H1 (cell line): ENCODE results near the gene EOGT. TPM values are rescaled to one million over a fixed set of nuclear protein-coding genes. Genes with fewer than 3 reads are reported as not detected.

Experiments
- CTCF ChIA-PET: fragments of 300-600 bp; sonication (Branson Sonifier 250); formaldehyde crosslinking; loops from one replicate; lab custom pipeline; 2021; ENCODE audit not compliant: partially characterized antibody; lab: Charles Lee
- POLR2A ChIA-PET: fragments of 300-600 bp; sonication (Branson Sonifier 250); formaldehyde crosslinking; loops from one replicate; lab custom pipeline; 2021; ENCODE audit warnings: inconsistent platforms; ENCODE audit not compliant: partially characterized antibody; lab: Charles Lee
- DNase-seq, 2 experiments: peaks; one replicate each; pipeline versions ENCODE4 v3.0.0 to v3.0.0-alpha.2; 2010 to 2022; ENCODE audit warnings: low spot score in 2 of 2, low read depth in 1 of 2, mixed read lengths in 1 of 2
- FAIRE-seq: peaks from 2 replicates; lab custom pipeline; 2011; peaks lifted over from hg19 to GRCh38; lab: Jason Lieb, UNC
- H2AFZ ChIP-seq: 2 replicates; pipeline ENCODE4 v1.8.1; 2012; ENCODE audit warnings: low read length, inconsistent platforms
- H2AK5ac ChIP-seq: 2 replicates; pipeline ENCODE4 v1.6.1; 2013; ENCODE audit warnings: low read depth, low read length
- H2BK120ac ChIP-seq: replicated peaks from 2 replicates; pipeline ENCODE3; 2013; ENCODE audit warnings: low read depth, low read length, inconsistent platforms
- H2BK12ac ChIP-seq: 2 replicates; pipeline ENCODE4 v1.6.1; 2013; ENCODE audit warnings: low read depth, low read length
- H2BK15ac ChIP-seq: 2 replicates; pipeline ENCODE4 v1.6.1; 2013; ENCODE audit warnings: low read length
- H2BK20ac ChIP-seq: 2 replicates; pipeline ENCODE4 v1.6.1; 2013; ENCODE audit warnings: low read length
- H2BK5ac ChIP-seq: 2 replicates; pipeline ENCODE4 v1.6.1; 2013; ENCODE audit warnings: low read depth, low read length
- H3K14ac ChIP-seq: 2 replicates; pipeline ENCODE4 v1.6.1; 2013; ENCODE audit warnings: inconsistent platforms; ENCODE audit not compliant: insufficient read length
- H3K18ac ChIP-seq: 2 replicates; pipeline ENCODE4 v1.6.1; 2013; ENCODE audit warnings: low read length; ENCODE audit errors: extremely low read depth
- H3K23ac ChIP-seq: 2 replicates; pipeline ENCODE4 v1.6.1; 2013; ENCODE audit warnings: inconsistent platforms; ENCODE audit not compliant: insufficient read length
- H3K23me2 ChIP-seq: 2 replicates; pipeline ENCODE4 v1.6.1; 2013; ENCODE audit warnings: low read depth, low read length
- H3K27ac ChIP-seq: 2 replicates; pipeline ENCODE4 v1.6.1; 2011; ENCODE audit warnings: low read depth, low read length, inconsistent platforms
- H3K27me3 ChIP-seq, 4 experiments: replicated peaks in 1 of 4; 1 replicate in 1 of 4; 2 replicates in 3 of 4; pipeline versions ENCODE4 v1.6.1 to v1.8.1; 2011 to 2013; ENCODE audit warnings: low read length in 3 of 4, mild to moderate bottlenecking in 3 of 4, inconsistent platforms in 2 of 4, mixed read lengths in 2 of 4, moderate library complexity in 1 of 4; ENCODE audit not compliant: control insufficient read depth in 3 of 4, insufficient read depth in 3 of 4; ENCODE audit errors: extremely low read depth in 1 of 4
- H3K36me3 ChIP-seq, 4 experiments: 2 replicates each; pipeline versions ENCODE4 v1.6.1 to v1.8.1; 2011 to 2013; ENCODE audit warnings: mild to moderate bottlenecking in 4 of 4, low read length in 3 of 4, moderate library complexity in 2 of 4, control low read depth in 1 of 4, inconsistent platforms in 1 of 4; ENCODE audit not compliant: insufficient read depth in 4 of 4, control insufficient read depth in 2 of 4
- H3K4ac ChIP-seq: replicated peaks from 2 replicates; pipeline ENCODE3; 2013; ENCODE audit warnings: low read length, low read depth, mixed read lengths, inconsistent platforms; ENCODE audit not compliant: insufficient read length
- H3K4me1 ChIP-seq, 4 experiments: replicated peaks in 1 of 4; 1 replicate in 1 of 4; 2 replicates in 3 of 4; pipeline versions ENCODE4 v1.6.1 to v1.8.1; 2011 to 2013; ENCODE audit warnings: low read length in 3 of 4, inconsistent platforms in 2 of 4, mixed read lengths in 1 of 4; ENCODE audit not compliant: insufficient read depth in 4 of 4, control insufficient read depth in 3 of 4
- H3K4me2 ChIP-seq, 2 experiments: 2 replicates each; pipeline versions ENCODE4 v1.6.1 to v1.8.1; 2011 to 2013; ENCODE audit warnings: low read depth in 2 of 2, low read length in 2 of 2, control low read depth in 1 of 2, inconsistent platforms in 1 of 2, mild to moderate bottlenecking in 1 of 2; ENCODE audit not compliant: insufficient read depth in 1 of 2
- H3K4me3 ChIP-seq, 4 experiments: fragments of 200-600, 300-600 bp in 1 of 4; sonication (generic), shearing (Covaris generic), sonication (Bioruptor Twin) in 1 of 4; 2 replicates each; pipeline versions ENCODE4 v1.5.1 to v1.8.1; 2011 to 2016; ENCODE audit warnings: low read length in 4 of 4, low read depth in 3 of 4, control low read depth in 2 of 4, inconsistent platforms in 2 of 4, mild to moderate bottlenecking in 2 of 4, mixed read lengths in 1 of 4, moderate library complexity in 1 of 4; ENCODE audit not compliant: insufficient read depth in 2 of 4; ENCODE audit errors: extremely low read depth in 1 of 4
- H3K56ac ChIP-seq: replicated peaks from 2 replicates; pipeline ENCODE3; 2013; ENCODE audit warnings: low read depth, mild to moderate bottlenecking, mixed read lengths, low read length, inconsistent platforms; ENCODE audit not compliant: insufficient read length
- H3K79me1 ChIP-seq: 2 replicates; pipeline ENCODE4 v1.6.1; 2013; ENCODE audit warnings: low read depth, low read length, control low read depth
- H3K79me2 ChIP-seq, 2 experiments: 2 replicates each; pipeline versions ENCODE4 v1.6.1 to v1.8.1; 2012 to 2013; ENCODE audit warnings: low read length in 2 of 2, mild to moderate bottlenecking in 2 of 2, inconsistent platforms in 1 of 2; ENCODE audit not compliant: insufficient read depth in 2 of 2, control insufficient read depth in 1 of 2
- H3K9ac ChIP-seq, 4 experiments: replicated peaks in 1 of 4; 1 replicate in 1 of 4; 2 replicates in 3 of 4; pipeline versions ENCODE4 v1.6.1 to v1.8.1; 2011 to 2013; ENCODE audit warnings: low read depth in 3 of 4, low read length in 3 of 4, control low read depth in 2 of 4, mild to moderate bottlenecking in 2 of 4, moderate library complexity in 2 of 4, inconsistent platforms in 1 of 4; ENCODE audit errors: extremely low read depth in 1 of 4
- H3K9me3 ChIP-seq, 2 experiments: 2 replicates each; pipeline versions ENCODE4 v1.6.1 to v1.8.1; 2012 to 2013; ENCODE audit warnings: mild to moderate bottlenecking in 2 of 2, moderate library complexity in 2 of 2, control low read depth in 1 of 2, inconsistent platforms in 1 of 2, low read depth in 1 of 2, low read length in 1 of 2, mixed read lengths in 1 of 2; ENCODE audit not compliant: insufficient read depth in 2 of 2
- H4K20me1 ChIP-seq, 2 experiments: replicated peaks in 1 of 2; 2 replicates each; pipeline versions ENCODE3 to v1.8.1; 2011 to 2013; ENCODE audit warnings: inconsistent platforms in 2 of 2, low read length in 2 of 2, mild to moderate bottlenecking in 1 of 2; ENCODE audit not compliant: insufficient read depth in 2 of 2, control insufficient read depth in 1 of 2
- H4K5ac ChIP-seq: 2 replicates; pipeline ENCODE4 v1.6.1; 2013; ENCODE audit warnings: low read length, low read depth, mixed read lengths, inconsistent platforms; ENCODE audit not compliant: insufficient read length
- H4K8ac ChIP-seq: 2 replicates; pipeline ENCODE4 v1.8.0; 2013; ENCODE audit warnings: mild to moderate bottlenecking, moderate library complexity, low read length, inconsistent platforms; ENCODE audit not compliant: insufficient read depth; ENCODE audit errors: extremely low read depth
- H4K91ac ChIP-seq: replicated peaks from 2 replicates; pipeline ENCODE3; 2013; ENCODE audit warnings: low read length, mixed read lengths, inconsistent platforms; ENCODE audit not compliant: insufficient read length
- ATF3 ChIP-seq: IDR thresholded peaks from 2 replicates; pipeline ENCODE4 v1.6.1; 2011; ENCODE audit warnings: low read depth, mild to moderate bottlenecking, low read length; ENCODE audit not compliant: insufficient read depth
- BCL11A ChIP-seq, 2 experiments: IDR thresholded peaks; one replicate each; pipeline ENCODE4 v1.6.1; 2011; ENCODE audit warnings: low read depth in 2 of 2, low read length in 2 of 2, mild to moderate bottlenecking in 2 of 2
- CEBPB ChIP-seq: IDR thresholded peaks from 2 replicates; pipeline ENCODE4 v1.6.1; 2012; ENCODE audit warnings: low read depth, low read length
- E2F6 ChIP-seq: IDR thresholded peaks from 2 replicates; pipeline ENCODE4 v1.6.1; 2012; ENCODE audit warnings: inconsistent platforms
- FOSL1 ChIP-seq: IDR thresholded peaks from 2 replicates; pipeline ENCODE4 v1.6.1; 2011; ENCODE audit warnings: mild to moderate bottlenecking, low read depth, low read length, moderate library complexity; ENCODE audit not compliant: insufficient read depth
- GTF2F1 ChIP-seq: IDR thresholded peaks from 2 replicates; pipeline ENCODE4 v1.6.1; 2012; ENCODE audit warnings: low read depth, low read length, improper control_type of control experiment, borderline replicate concordance
- KDM5A ChIP-seq: fragments of 200-600 bp; IDR thresholded peaks from 2 replicates; pipeline ENCODE4 v1.7.1; 2012; ENCODE audit warnings: mild to moderate bottlenecking, low read length, inconsistent platforms, mixed read lengths
- NRF1 ChIP-seq: IDR thresholded peaks from 2 replicates; pipeline ENCODE4 v1.6.1; 2011; ENCODE audit warnings: mild to moderate bottlenecking, low read depth, low read length, improper control_type of control experiment
- POLR2AphosphoS5 ChIP-seq: IDR thresholded peaks from 2 replicates; pipeline ENCODE4 v1.6.1; 2011; ENCODE audit warnings: low read depth, low read length
- SIRT6 ChIP-seq: IDR thresholded peaks from one replicate; pipeline ENCODE4 v1.7.1; 2012; ENCODE audit warnings: low read length, inconsistent platforms
- SP2 ChIP-seq: IDR thresholded peaks from 2 replicates; pipeline ENCODE4 v1.6.1; 2012; ENCODE audit warnings: mild to moderate bottlenecking, low read length, inconsistent platforms
- WGBS, 2 experiments: shearing (Covaris generic) in 1 of 2; methylation state at CpG; one replicate each; pipeline versions ENCODE4 v1.1.6 to v1.1.7; 2013 to 2015; ENCODE audit warnings: low lambda C conversion rate in 2 of 2, mixed read lengths in 2 of 2, inconsistent platforms in 1 of 2, low coverage in 1 of 2, missing lambda C conversion rate in 1 of 2; ENCODE audit not compliant: insufficient replicate concordance in 2 of 2, insufficient coverage in 1 of 2, insufficient read length in 1 of 2; ENCODE audit errors: extremely low coverage in 1 of 2, missing lambda C conversion rate in 1 of 2; 5-methylcytosine and 5-hydroxymethylcytosine counted together
- polyA plus RNA-seq, 7 experiments: library from polyadenylated mRNA; depleted of rRNA in 3 of 7; stranded (reverse) in 5 of 7; unstranded in 2 of 7; fragments of >200 nt in 5 of 7; fragments of 200-250 nt in 2 of 7; gene quantifications; 1 replicate in 5 of 7; 2 replicates in 1 of 7; 4 replicates in 1 of 7; pipeline versions ENCODE4 v1.2.1 to v1.2.3, GENCODE V29; 2011 to 2013; ENCODE audit warnings: missing spikeins in 2 of 7, mixed read lengths in 2 of 7
- total RNA-seq: library from RNA; stranded (reverse); fragmentation: NEBNext Ultra II Directional; extraction: Animal tissue kit (Norgen Biotek cat#: 25700); gene quantifications from 2 replicates; pipeline ENCODE4 v1.2.1, GENCODE V29; 2021

The EOGT gene
- total and polyA plus RNA-seq, 2 of the 8 experiments (the other 6 are each of a cell fraction or from before 2014, with no cell fraction given) = 6.7 to 20.7 TPM

DNA sequence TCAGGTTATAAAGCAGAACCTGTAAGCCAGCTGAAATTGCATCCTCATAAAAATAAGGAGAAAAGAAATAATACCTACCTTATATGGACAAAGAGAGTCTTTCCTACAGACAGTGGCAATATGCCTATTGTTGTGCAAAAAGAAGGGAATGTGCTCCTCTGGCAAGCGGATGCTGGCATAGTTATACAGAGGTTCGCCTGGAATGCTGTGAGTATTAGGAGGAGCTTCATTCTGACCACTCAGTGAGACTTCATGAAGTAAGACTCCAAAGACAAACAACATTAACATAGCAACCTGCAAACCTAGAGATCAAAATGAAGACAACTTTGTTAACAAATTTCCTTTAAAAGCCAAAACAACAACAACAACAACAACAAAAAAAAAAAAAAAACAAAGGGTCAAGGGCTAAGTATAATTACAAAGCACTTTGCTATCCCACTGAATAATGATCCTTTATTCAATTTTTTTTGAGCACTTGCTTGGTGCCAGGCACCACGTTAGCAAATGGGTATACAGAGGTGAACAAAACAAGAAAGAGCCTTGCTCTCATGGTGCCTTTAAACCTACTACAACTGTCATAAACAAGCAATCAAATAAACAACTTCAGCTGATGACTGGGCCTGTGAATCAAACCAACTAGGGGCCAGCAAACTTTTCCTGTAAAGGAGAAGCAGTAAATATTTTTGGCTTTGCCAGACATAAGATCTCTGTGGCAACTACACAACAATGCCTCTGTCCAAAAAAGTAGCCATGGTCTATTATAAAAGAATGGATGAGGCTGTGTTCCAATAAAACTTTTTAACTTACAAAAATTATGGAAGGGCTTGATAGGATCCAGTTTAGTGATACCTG, 3.7 kb downstream of the EOGT start:
- Histone ChIP-seq H3K79me1 (no peaks in the 10 kb centered on the region), H2BK5ac (peak overlapping the region; percentile 55), H2BK120ac (no peak overlapping the region), H3K9me3 (no peaks in the 10 kb centered on the region), H3K4me1 (peaks cover 3 to 19% (median 8%) of the 10 kb centered on the region in 4 experiments), H2BK15ac (no peak overlapping the region), H3K23ac (no peak overlapping the region), H4K20me1 (no peaks in the 10 kb centered on the region), H3K36me3 (peaks cover 0 to 3% (median under 1%) of the 10 kb centered on the region in 4 experiments; a peak in 3 of 8 replicates), H3K27ac (peak overlapping the region; percentile 79; the same call in 1 of the 2 replicates), H2BK12ac (no peak overlapping the region), H3K14ac (no peak overlapping the region), H3K27me3 (peaks cover 0 to 4% (median 0%) of the 10 kb centered on the region in 4 experiments; a peak in 2 of 7 replicates), H3K18ac (no peak overlapping the region), H4K8ac (no peak overlapping the region), H4K91ac (no peak overlapping the region), H2AK5ac (no peak overlapping the region), H2AFZ (no peak overlapping the region), H2BK20ac (no peak overlapping the region), H3K9ac (no peak overlapping the region), H3K23me2 (peaks cover 4% of the 10 kb centered on the region), H3K79me2 (no peaks in the 10 kb centered on the region), H3K4me2 (peak overlapping the region in 1 of 2 experiments; percentile 37; a peak in 2 of 4 replicates), H4K5ac (no peak overlapping the region), H3K4me3 (peak overlapping the region in 1 of 4 experiments; percentile 23; a peak in 1 of 8 replicates), H3K4ac (no peak overlapping the region), H3K56ac (no peak overlapping the region)
- WGBS, 2 experiments = 6% methylated on average over 3 of the region's 3 CpGs; no CpG with 5 or more reads in 1 of the 2 experiments
- ChIA-PET POLR2A (interaction anchor here (0.5 to 2.6 kb wide), 13 partner anchors 9 to 1141 kb away, joined by 3 to 8 read pairs (median 3); partner anchors contain the start of gene TMF1), CTCF (interaction anchor here (1.0 kb wide), 1 partner anchor 16 kb away, joined by 4 read pairs; no protein-coding TSS in a partner anchor)
- DNase-seq (peak in 1 of 2 experiments; percentile 63), FAIRE-seq (peak; percentile 99)
- peak; percentile 44; the same call in 1 of the 2 replicates for TF ChIP-seq CEBPB
- no peak for TF ChIP-seq ATF3
- TF ChIP-seq SIRT6 = no peak
- TF ChIP-seq POLR2AphosphoS5 = peak; percentile 56; the same call in 1 of the 2 replicates
- no peak for TF ChIP-seq NRF1
- no peak for TF ChIP-seq BCL11A (IDR thresholded peaks at IDR 0.05; ENCODE audit: low read depth in 2 of 2, low read length in 2 of 2)
- TF ChIP-seq FOSL1 = no peak
- TF ChIP-seq KDM5A = no peak
- TF ChIP-seq SP2 = no peak
- no peak for TF ChIP-seq GTF2F1
- TF ChIP-seq E2F6 = no peak
